Thyroid gland (tissue), 4 donors: ENCODE data around the gene AAK1.

ENCODE experiments used
- POLR2A ChIP-seq, 2 donors: fragments of 450-650 bp; IDR thresholded peaks; one replicate each; pipeline ENCODE4 v1.6.1; 2017; ENCODE audit warnings: antibody characterized with exemption in 2 of 2, mild to moderate bottlenecking in 2 of 2, moderate library complexity in 1 of 2
- TF ChIP-seq, protein P1 (sequence below), 6 experiments: fragments of 200-600 bp in 3 of 6; fragments of 450-650 bp in 3 of 6; sonication (generic) in 3 of 6; IDR thresholded peaks; one replicate each; pipeline ENCODE4 v1.5.1; 2016 to 2019; ENCODE audit warnings: antibody characterized with exemption in 6 of 6, mild to moderate bottlenecking in 2 of 6, inconsistent platforms in 1 of 6, moderate library complexity in 1 of 6

DNA sequence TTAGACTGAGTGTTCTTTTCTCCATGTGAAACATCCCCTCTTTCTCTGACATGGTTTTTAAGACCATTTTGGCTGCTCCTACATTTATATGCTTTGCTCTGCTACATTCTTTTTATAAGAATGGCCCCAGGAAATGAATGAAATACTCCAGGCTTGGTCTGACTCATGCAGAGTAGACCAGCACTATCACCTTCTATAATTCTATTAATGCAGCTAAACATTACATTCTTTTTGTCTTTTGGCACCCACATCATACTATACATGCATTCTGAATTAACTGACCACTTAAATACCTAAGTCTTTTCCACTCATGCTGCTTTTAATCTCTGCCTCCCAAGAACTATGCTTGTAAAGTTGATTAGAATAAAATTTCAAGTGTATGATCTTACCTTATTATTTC is 94.1 kb downstream of the AAK1 start:
- no peak for TF ChIP-seq POLR2A (IDR thresholded peaks at IDR 0.05)
- TF ChIP-seq, protein P1, sequence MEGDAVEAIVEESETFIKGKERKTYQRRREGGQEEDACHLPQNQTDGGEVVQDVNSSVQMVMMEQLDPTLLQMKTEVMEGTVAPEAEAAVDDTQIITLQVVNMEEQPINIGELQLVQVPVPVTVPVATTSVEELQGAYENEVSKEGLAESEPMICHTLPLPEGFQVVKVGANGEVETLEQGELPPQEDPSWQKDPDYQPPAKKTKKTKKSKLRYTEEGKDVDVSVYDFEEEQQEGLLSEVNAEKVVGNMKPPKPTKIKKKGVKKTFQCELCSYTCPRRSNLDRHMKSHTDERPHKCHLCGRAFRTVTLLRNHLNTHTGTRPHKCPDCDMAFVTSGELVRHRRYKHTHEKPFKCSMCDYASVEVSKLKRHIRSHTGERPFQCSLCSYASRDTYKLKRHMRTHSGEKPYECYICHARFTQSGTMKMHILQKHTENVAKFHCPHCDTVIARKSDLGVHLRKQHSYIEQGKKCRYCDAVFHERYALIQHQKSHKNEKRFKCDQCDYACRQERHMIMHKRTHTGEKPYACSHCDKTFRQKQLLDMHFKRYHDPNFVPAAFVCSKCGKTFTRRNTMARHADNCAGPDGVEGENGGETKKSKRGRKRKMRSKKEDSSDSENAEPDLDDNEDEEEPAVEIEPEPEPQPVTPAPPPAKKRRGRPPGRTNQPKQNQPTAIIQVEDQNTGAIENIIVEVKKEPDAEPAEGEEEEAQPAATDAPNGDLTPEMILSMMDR (IDR thresholded peaks at IDR 0.05), result no peak
